OCI-LY1 (cell line): ENCODE results near the gene FAM3D.

Experiments
- H2AFZ ChIP-seq: fragments of 200-600 bp; sonication (generic), shearing (Covaris generic); 2 replicates; pipeline ENCODE4 v1.6.0; 2014; ENCODE audit warnings: antibody characterized with exemption, mild to moderate bottlenecking, low read length
- H3F3A ChIP-seq: fragments of 200-600 bp; sonication (generic), shearing (Covaris generic); 2 replicates; pipeline ENCODE4 v1.6.0; 2014; ENCODE audit warnings: mild to moderate bottlenecking, antibody characterized with exemption, low read length, moderate library complexity; ENCODE audit not compliant: insufficient read depth
- H3K27ac ChIP-seq: fragments of 200-600 bp; sonication (generic); 2 replicates; pipeline ENCODE4 v1.5.1; 2014; ENCODE audit warnings: low read length, mixed run types, mild to moderate bottlenecking, low read depth; ENCODE audit not compliant: poor library complexity, severe bottlenecking
- H3K27me3 ChIP-seq: fragments of 200-600 bp; sonication (generic); 2 replicates; pipeline ENCODE4 v1.6.0; 2014; ENCODE audit warnings: antibody characterized with exemption, mild to moderate bottlenecking, low read length, moderate library complexity; ENCODE audit not compliant: insufficient read depth
- H3K36me3 ChIP-seq: fragments of 200-600 bp; sonication (generic); 2 replicates; pipeline ENCODE4 v1.6.1; 2014; ENCODE audit warnings: mild to moderate bottlenecking, antibody characterized with exemption, low read length, moderate library complexity, mixed read lengths; ENCODE audit not compliant: insufficient read depth
- H3K4me1 ChIP-seq: fragments of 200-600 bp; sonication (generic); 2 replicates; pipeline ENCODE4 v1.5.1; 2014; ENCODE audit warnings: mild to moderate bottlenecking, low read length, moderate library complexity; ENCODE audit not compliant: insufficient read depth, severe bottlenecking
- H3K4me2 ChIP-seq: fragments of 200-600 bp; sonication (generic), shearing (Covaris generic); 2 replicates; pipeline ENCODE4 v1.6.1; 2014; ENCODE audit warnings: low read length
- H3K4me3 ChIP-seq: fragments of 200-600 bp; sonication (generic); 2 replicates; pipeline ENCODE4 v1.5.1; 2014; ENCODE audit warnings: low read length, low read depth, mild to moderate bottlenecking, mixed read lengths; ENCODE audit not compliant: poor library complexity, severe bottlenecking
- H3K79me2 ChIP-seq: fragments of 200-600 bp; shearing (Covaris generic); 2 replicates; pipeline ENCODE4 v1.6.1; 2016; ENCODE audit warnings: mixed run types, low read length, mixed read lengths; ENCODE audit not compliant: insufficient read depth
- H3K9ac ChIP-seq: fragments of 200-600 bp; sonication (generic), shearing (Covaris generic); 2 replicates; pipeline ENCODE4 v1.6.1; 2014; ENCODE audit warnings: mild to moderate bottlenecking, low read length, mixed read lengths
- H3K9me2 ChIP-seq: fragments of 200-600 bp; sonication (generic), shearing (Covaris generic); 2 replicates; pipeline ENCODE4 v1.6.1; 2014; ENCODE audit warnings: low read depth, mild to moderate bottlenecking, low read length, mixed read lengths
- H3K9me3 ChIP-seq: fragments of 200-600 bp; shearing (Covaris generic); 2 replicates; pipeline ENCODE4 v1.6.1; 2014; ENCODE audit warnings: low read length, mixed read lengths
- H4K20me1 ChIP-seq: fragments of 200-600 bp; sonication (generic), shearing (Covaris generic); 2 replicates; pipeline ENCODE4 v1.6.0; 2016; ENCODE audit warnings: mild to moderate bottlenecking, low read length; ENCODE audit not compliant: insufficient read depth
- CTCF ChIP-seq: fragments of 200-600 bp; sonication (generic), shearing (Covaris generic); IDR thresholded peaks from 2 replicates; pipeline ENCODE4 v1.5.1; 2017; ENCODE audit warnings: mild to moderate bottlenecking, antibody characterized with exemption, low read length, moderate library complexity, mixed read lengths
- EZH2 ChIP-seq: fragments of 200-600 bp; sonication (generic), shearing (Covaris generic); IDR thresholded peaks from 2 replicates; pipeline ENCODE4 v1.8.0; 2017; ENCODE audit warnings: borderline replicate concordance, mixed run types, mild to moderate bottlenecking, antibody characterized with exemption, low read length, moderate library complexity, mixed read lengths

Gene FAM3D

GRCh38 chr3:58708116-58708791 is 41.7 kb upstream of the FAM3D start:
- H3K4me1 ChIP-seq, result no peaks in the 10 kb centered on the region
- H2AFZ ChIP-seq, result no peak overlapping the region

GRCh38 chr3:58707390-58707930 is 40.9 kb upstream of the FAM3D start:
- Histone ChIP-seq H3K36me3 (no peaks in the 10 kb centered on the region), H3K9me3 (no peaks in the 10 kb centered on the region), H3K79me2 (no peaks in the 10 kb centered on the region), H3K4me3 (no peak overlapping the region), H3K4me1 (no peaks in the 10 kb centered on the region), H4K20me1 (no peaks in the 10 kb centered on the region), H3K9ac (no peak overlapping the region), H3K9me2 (no peaks in the 10 kb centered on the region), H2AFZ (no peak overlapping the region), H3K4me2 (no peak overlapping the region), H3K27me3 (no peaks in the 10 kb centered on the region), H3K27ac (no peak overlapping the region), H3F3A (no peaks in the 10 kb centered on the region)
- no peak for TF ChIP-seq EZH2
- TF ChIP-seq CTCF, result no peak

More at GRCh38 chr3:58708116-58708791, 41.7 kb upstream of the FAM3D start:
- no peaks in the 10 kb centered on the region for H3K36me3 ChIP-seq
- H3K79me2 ChIP-seq, result no peaks in the 10 kb centered on the region
- H3K9ac ChIP-seq, result no peak overlapping the region
- H3K9me3 ChIP-seq, result no peaks in the 10 kb centered on the region
- no peak overlapping the region for H3K4me2 ChIP-seq
- H3K9me2 ChIP-seq, result no peaks in the 10 kb centered on the region
- no peaks in the 10 kb centered on the region for H4K20me1 ChIP-seq
- TF ChIP-seq CTCF (no peak), EZH2 (no peak)
- H3F3A ChIP-seq, result no peaks in the 10 kb centered on the region
- no peak overlapping the region for H3K4me3 ChIP-seq
- H3K27me3 ChIP-seq, result no peaks in the 10 kb centered on the region
- H3K27ac ChIP-seq, result no peak overlapping the region

- Histone ChIP-seq H3K27ac (no peak overlapping the region), H3K79me2 (no peaks in the 10 kb centered on the region)
Measured at GRCh38 chr3:58706395-58707167, 40.0 kb upstream of the FAM3D start.

More at GRCh38 chr3:58706395-58707167, 40.0 kb upstream of the FAM3D start:
- no peaks in the 10 kb centered on the region for H3K9me2 ChIP-seq
- H3K9me3 ChIP-seq, result no peaks in the 10 kb centered on the region
- no peaks in the 10 kb centered on the region for H3K4me1 ChIP-seq
- no peaks in the 10 kb centered on the region for H3F3A ChIP-seq
- no peaks in the 10 kb centered on the region for H3K36me3 ChIP-seq
- H2AFZ ChIP-seq, result no peak overlapping the region
- H3K4me2 ChIP-seq, result no peak overlapping the region
- no peak overlapping the region for H3K9ac ChIP-seq
- H4K20me1 ChIP-seq, result no peaks in the 10 kb centered on the region
- no peaks in the 10 kb centered on the region for H3K27me3 ChIP-seq
- no peak for TF ChIP-seq CTCF
- TF ChIP-seq EZH2, result no peak
- no peak overlapping the region for H3K4me3 ChIP-seq
